ENCODE results near the gene ARMC6.
A peak's percentile ranks its signal among the peaks of the same experiment; 100 is the strongest.

Gene ARMC6

DNA sequence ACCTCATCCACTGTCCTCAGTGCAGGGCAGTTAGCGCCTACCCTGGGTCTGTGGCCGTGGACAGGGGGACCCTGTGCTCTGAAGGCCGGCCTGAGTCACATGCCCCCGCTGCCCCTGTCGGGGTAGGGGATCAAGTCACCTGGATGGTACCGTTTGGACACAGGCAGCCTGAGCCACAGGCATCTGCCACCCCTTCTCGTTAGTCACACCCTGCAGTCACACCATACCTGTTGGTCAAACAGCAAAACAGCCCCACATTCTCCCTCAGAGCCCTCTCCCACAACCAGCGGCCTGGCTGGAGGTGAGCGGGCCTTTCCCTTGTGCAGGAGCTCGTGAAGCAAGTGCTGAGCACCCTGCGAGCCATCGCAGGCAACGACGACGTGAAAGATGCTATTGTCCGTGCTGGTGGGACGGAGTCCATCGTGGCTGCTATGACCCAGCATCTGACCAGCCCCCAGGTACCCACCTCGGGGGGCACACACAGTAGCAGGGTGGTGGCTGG lies 21.6 kb downstream of the ARMC6 start:
- H3K27ac ChIP-seq, result no peak overlapping the region
- TF ChIP-seq, protein P1, sequence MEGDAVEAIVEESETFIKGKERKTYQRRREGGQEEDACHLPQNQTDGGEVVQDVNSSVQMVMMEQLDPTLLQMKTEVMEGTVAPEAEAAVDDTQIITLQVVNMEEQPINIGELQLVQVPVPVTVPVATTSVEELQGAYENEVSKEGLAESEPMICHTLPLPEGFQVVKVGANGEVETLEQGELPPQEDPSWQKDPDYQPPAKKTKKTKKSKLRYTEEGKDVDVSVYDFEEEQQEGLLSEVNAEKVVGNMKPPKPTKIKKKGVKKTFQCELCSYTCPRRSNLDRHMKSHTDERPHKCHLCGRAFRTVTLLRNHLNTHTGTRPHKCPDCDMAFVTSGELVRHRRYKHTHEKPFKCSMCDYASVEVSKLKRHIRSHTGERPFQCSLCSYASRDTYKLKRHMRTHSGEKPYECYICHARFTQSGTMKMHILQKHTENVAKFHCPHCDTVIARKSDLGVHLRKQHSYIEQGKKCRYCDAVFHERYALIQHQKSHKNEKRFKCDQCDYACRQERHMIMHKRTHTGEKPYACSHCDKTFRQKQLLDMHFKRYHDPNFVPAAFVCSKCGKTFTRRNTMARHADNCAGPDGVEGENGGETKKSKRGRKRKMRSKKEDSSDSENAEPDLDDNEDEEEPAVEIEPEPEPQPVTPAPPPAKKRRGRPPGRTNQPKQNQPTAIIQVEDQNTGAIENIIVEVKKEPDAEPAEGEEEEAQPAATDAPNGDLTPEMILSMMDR (conservative IDR thresholded peaks at IDR 0.05), result no peak
- no peak for TF ChIP-seq ZFX (IDR thresholded peaks at IDR 0.05)

DNA sequence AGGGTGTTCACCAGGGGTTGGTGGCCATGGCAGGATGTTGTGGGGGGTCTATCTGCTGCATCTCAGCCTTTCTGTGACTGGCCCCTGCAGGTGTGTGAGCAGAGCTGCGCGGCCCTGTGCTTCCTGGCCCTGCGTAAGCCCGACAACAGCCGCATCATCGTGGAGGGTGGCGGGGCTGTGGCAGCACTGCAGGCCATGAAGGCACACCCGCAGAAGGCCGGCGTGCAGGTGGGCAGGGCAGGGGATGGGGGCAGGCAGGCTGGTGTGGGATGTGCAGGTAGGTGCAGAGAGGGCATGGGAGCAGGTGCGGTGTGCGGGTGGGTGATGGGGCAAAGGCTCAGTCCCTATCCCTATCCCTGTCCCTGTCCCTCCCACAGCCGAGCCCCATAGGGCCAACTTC lies 22.3 kb downstream of the ARMC6 start:
- TF ChIP-seq ZFX (IDR thresholded peaks at IDR 0.05), result no peak
- TF ChIP-seq, protein P1 (conservative IDR thresholded peaks at IDR 0.05), result no peak

DNA sequence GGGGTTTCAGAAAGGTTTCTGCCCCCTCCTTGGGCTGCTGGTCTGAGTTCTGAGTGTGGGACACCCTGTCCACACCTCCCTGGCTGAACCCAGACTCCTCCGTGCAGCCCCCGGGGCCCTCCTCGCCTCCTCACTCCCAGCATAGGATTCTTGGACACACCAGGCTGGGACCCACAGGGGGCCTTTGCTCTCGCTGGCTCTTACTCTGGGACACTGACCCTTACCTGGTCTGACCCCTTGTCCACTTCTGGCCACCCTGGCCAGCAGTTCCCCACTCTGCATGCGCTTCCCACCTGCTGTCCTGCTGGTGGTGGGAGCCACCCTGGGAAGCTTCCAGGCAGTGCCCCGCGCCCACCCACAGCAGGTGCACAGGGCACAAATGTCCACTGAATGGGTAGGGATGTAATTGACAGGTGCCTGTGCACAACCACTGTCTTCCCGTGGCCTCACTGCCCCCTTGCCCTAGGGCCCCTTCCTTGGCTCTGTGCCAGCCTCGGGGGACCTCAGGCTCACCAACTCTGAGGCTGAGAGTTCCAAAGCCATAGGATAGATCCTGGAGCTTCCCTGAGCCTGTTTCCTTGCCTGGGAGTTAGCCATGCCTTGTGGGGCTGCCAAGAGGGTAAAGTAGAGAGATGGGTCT lies 23.4 kb downstream of the ARMC6 start:
- TF ChIP-seq ZFX (IDR thresholded peaks at IDR 0.05), result no peak
- TF ChIP-seq, protein P1 (conservative IDR thresholded peaks at IDR 0.05), result no peak
- H3K27ac ChIP-seq, result no peak overlapping the region

More for the DNA sequence above, 22.3 kb downstream of the ARMC6 start:
- no peak overlapping the region for H3K27ac ChIP-seq

DNA sequence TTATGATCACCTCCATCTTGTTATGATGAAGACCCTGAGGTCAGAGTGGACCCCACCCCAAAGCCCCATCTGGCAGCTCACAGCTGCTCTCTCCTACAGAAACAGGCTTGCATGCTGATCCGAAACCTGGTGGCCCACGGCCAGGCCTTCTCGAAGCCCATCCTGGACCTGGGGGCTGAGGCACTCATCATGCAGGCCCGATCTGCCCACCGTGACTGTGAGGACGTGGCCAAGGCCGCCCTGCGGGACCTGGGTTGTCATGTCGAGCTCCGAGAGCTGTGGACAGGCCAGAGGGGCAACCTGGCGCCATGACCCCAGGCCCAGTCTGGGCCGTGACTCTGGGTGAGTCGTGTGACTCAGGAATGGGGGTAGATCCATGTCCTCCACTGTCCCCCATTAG lies 23.9 kb downstream of the ARMC6 start:
- TF ChIP-seq ZFX (IDR thresholded peaks at IDR 0.05), result no peak
- TF ChIP-seq, protein P1 (conservative IDR thresholded peaks at IDR 0.05), result no peak
- H3K27ac ChIP-seq, result no peak overlapping the region

DNA sequence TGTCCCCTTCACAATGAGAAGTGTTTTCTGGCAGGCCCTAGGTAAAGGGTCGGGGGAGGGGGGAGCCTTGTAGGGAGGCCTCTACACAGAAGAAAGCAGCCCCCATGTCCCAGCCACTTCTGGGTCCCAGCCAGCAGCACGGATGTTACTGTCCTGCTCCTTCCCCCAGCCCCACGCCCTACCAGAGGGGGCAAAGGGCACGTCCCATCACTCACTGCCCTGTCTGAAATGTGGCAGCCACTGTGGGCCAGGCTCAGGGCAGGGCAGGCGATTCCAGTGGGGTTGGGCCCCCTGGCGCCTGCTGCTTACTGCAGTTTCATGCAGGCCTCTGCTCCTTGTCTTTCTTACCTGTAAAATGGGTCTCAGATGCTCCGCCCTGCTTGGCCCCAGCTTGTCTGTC lies 24.3 kb downstream of the ARMC6 start:
- no peak overlapping the region for H3K27ac ChIP-seq
- TF ChIP-seq, protein P1 (conservative IDR thresholded peaks at IDR 0.05), result no peak
- TF ChIP-seq ZFX (IDR thresholded peaks at IDR 0.05), result no peak

DNA sequence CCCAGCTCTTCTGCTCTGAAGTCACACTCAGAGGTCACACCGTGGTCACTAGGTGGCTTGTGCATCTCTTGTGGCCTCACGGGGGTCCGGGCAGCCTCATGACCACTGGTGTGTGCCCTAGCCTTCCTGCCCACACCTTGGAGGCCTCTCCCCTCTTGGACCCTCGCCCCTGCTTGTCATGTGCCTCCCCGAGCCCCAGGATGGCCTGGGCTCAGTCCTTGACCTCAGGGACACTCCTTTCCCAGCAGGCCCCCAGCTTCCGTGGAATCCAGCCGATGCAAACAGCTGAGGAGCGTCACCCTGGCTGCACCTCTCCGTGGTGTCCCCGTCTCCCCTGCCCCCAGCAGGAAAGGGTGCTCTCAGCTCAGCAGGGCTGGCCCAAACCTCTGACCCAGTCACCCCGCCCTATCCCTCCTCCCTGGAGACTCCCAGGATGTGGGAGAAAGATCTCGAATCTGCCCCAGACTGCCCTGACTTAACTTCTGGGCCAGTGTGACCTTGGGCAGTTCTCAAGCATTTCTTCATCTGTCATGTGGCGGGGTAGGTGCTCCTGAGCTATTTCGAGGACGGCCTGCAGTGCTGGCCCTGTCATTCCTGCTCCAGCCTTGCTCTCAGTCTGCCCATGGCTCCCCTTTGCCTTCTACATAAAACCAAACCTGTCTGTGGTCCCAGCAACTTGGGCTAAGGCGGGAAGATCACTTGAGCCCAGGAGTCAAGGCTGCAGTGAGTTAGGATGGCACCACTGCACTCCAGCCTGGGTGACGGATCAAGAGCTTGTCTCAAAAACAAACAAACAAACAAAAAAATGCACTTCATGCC lies 25.8 kb downstream of the ARMC6 start:
- no peak for TF ChIP-seq ZFX (IDR thresholded peaks at IDR 0.05)
- TF ChIP-seq, protein P1 (conservative IDR thresholded peaks at IDR 0.05), result no peak
- peak overlapping the region; percentile 71 for H3K27ac ChIP-seq

Measured in C4-2B (cell line).